ENCODE data around the gene PIK3CA. TPM values are rescaled to one million over a fixed set of nuclear protein-coding genes. Genes with fewer than 3 reads are reported as not detected.

Gene PIK3CA
- total RNA-seq, 1 donor from 2014 or later = 24.5 TPM

GRCh38 chr3:179105881-179106280 lies 42.3 kb upstream of the PIK3CA start:
- Histone ChIP-seq H3K27ac (no peak overlapping the region), H3F3A (ENCODE audit: low read depth) (no peaks in the 10 kb centered on the region), H3K4me3 (no peak overlapping the region), H3K9me3 (ENCODE audit: low read depth) (no peaks in the 10 kb centered on the region), H3K4me1 (no peaks in the 10 kb centered on the region), H3K27me3 (no peaks in the 10 kb centered on the region), H2AFZ (replicated peaks) (no peak overlapping the region), H4K20me1 (ENCODE audit: low read depth) (no peaks in the 10 kb centered on the region), H3K9ac (no peak overlapping the region), H3K36me3 (no peaks in the 10 kb centered on the region), H3K79me2 (ENCODE audit: low read depth) (no peaks in the 10 kb centered on the region), H3K4me2 (no peak overlapping the region)
- Mint-ChIP-seq H3K4me3 (no peak overlapping the region), H3K27ac (no peak overlapping the region), H3K27me3 (ENCODE audit: insufficient read depth, low read depth) (peaks cover 2% of the 10 kb centered on the region), H3K4me1 (peaks cover 2% of the 10 kb centered on the region), H3K36me3 (no peaks in the 10 kb centered on the region), H3K9me3 (no peaks in the 10 kb centered on the region)
- TF ChIP-seq CTCF (IDR thresholded peaks at IDR 0.05) = no peak
- no peak for TF ChIP-seq EZH2phosphoT487 (IDR thresholded peaks at IDR 0.05)
- no peak for DNase-seq (ENCODE audit: low spot score)

- Histone ChIP-seq H3K4me3 (no peak overlapping the region), H3K4me1 (no peaks in the 10 kb centered on the region), H3K79me2 (ENCODE audit: low read depth) (no peaks in the 10 kb centered on the region), H3K27me3 (no peaks in the 10 kb centered on the region), H3K27ac (no peak overlapping the region), H3F3A (ENCODE audit: low read depth) (no peaks in the 10 kb centered on the region), H3K9ac (no peak overlapping the region), H4K20me1 (ENCODE audit: low read depth) (no peaks in the 10 kb centered on the region), H3K36me3 (no peaks in the 10 kb centered on the region), H2AFZ (replicated peaks) (no peak overlapping the region), H3K4me2 (no peak overlapping the region), H3K9me3 (ENCODE audit: low read depth) (no peaks in the 10 kb centered on the region)
- Mint-ChIP-seq H3K36me3 (no peaks in the 10 kb centered on the region), H3K4me3 (no peak overlapping the region), H3K27me3 (ENCODE audit: insufficient read depth, low read depth) (peaks cover 2% of the 10 kb centered on the region), H3K27ac (no peak overlapping the region), H3K4me1 (peaks cover 2% of the 10 kb centered on the region), H3K9me3 (no peaks in the 10 kb centered on the region)
- no peak for DNase-seq (ENCODE audit: low spot score)
- TF ChIP-seq EZH2 (IDR thresholded peaks at IDR 0.05) (no peak), CTCF (IDR thresholded peaks at IDR 0.05) (no peak), EZH2phosphoT487 (IDR thresholded peaks at IDR 0.05) (no peak)
Measured at GRCh38 chr3:179107617-179108016, 40.5 kb upstream of the PIK3CA start.

GRCh38 chr3:179108086-179108485 lies 40.1 kb upstream of the PIK3CA start:
- H3K4me2 ChIP-seq = no peak overlapping the region
- H3K36me3 ChIP-seq = no peaks in the 10 kb centered on the region
- H3K4me3 Mint-ChIP-seq = no peak overlapping the region

More at GRCh38 chr3:179108086-179108485, 40.1 kb upstream of the PIK3CA start:
- H3K27ac Mint-ChIP-seq = no peak overlapping the region
- H3K36me3 Mint-ChIP-seq = no peaks in the 10 kb centered on the region
- no peak overlapping the region for H3K4me3 ChIP-seq
- H3K9me3 ChIP-seq (ENCODE audit: low read depth) = no peaks in the 10 kb centered on the region
- TF ChIP-seq EZH2 (IDR thresholded peaks at IDR 0.05) = no peak
- no peak for TF ChIP-seq EZH2phosphoT487 (IDR thresholded peaks at IDR 0.05)
- no peak for TF ChIP-seq CTCF (IDR thresholded peaks at IDR 0.05)
- no peaks in the 10 kb centered on the region for H3K27me3 ChIP-seq
- no peaks in the 10 kb centered on the region for H3F3A ChIP-seq (ENCODE audit: low read depth)
- H3K79me2 ChIP-seq (ENCODE audit: low read depth) = no peaks in the 10 kb centered on the region
- H3K9ac ChIP-seq = no peak overlapping the region
- H3K4me1 Mint-ChIP-seq = peaks cover 2% of the 10 kb centered on the region
- H3K27ac ChIP-seq = no peak overlapping the region
- peaks cover 2% of the 10 kb centered on the region for H3K27me3 Mint-ChIP-seq (ENCODE audit: insufficient read depth, low read depth)
- H4K20me1 ChIP-seq (ENCODE audit: low read depth) = no peaks in the 10 kb centered on the region
- no peaks in the 10 kb centered on the region for H3K9me3 Mint-ChIP-seq
- no peak for DNase-seq (ENCODE audit: low spot score)
- H3K4me1 ChIP-seq = no peaks in the 10 kb centered on the region
- no peak overlapping the region for H2AFZ ChIP-seq (replicated peaks)
